ENCODE data around the gene CDH4.

Gene CDH4

DNA sequence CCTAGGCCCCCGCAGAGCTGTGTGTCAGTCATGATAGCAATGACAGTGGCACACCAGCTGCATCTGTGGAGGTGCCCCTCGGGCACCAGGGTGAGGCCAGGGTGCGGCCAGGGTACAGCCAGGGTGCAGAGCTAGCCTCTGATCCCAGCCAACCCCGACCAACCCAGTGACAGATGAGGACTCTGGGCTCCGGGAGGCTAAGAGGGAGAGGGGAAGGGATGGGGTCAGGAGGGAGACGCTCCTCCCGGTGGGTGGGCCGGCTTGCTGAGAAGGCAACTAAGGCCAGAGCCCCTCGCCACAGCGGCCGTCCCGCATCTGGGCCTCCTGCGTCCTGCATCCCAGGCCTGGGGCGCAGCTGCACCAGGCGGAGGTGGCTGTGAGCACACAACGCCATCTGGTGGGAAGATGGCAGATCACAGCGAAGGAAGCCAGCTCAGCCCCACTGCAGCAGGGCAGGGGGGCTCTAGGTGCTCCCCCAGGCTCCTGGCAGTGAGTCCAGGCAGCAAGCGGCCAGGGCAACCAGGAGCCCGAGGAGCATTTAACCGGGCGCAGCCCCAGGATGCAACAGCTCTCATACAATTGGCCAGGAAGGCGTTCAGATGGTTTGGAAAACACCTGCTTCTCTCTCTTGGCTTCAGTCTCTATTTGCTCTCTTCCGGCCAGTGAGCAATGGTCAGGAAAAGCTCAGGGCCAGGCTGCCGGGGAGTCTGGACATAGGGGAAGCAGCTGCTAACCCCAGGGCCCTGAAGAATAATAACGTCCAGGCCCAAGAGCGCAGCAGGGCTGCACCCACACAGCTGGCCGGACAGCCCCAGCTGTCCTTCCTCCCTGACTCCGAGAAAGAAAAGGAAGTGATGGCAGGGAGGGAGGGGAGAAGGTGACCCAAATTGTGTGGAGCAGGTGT is 644.2 kb downstream of the CDH4 start:
- peak; percentile 40 for DNase-seq

DNA sequence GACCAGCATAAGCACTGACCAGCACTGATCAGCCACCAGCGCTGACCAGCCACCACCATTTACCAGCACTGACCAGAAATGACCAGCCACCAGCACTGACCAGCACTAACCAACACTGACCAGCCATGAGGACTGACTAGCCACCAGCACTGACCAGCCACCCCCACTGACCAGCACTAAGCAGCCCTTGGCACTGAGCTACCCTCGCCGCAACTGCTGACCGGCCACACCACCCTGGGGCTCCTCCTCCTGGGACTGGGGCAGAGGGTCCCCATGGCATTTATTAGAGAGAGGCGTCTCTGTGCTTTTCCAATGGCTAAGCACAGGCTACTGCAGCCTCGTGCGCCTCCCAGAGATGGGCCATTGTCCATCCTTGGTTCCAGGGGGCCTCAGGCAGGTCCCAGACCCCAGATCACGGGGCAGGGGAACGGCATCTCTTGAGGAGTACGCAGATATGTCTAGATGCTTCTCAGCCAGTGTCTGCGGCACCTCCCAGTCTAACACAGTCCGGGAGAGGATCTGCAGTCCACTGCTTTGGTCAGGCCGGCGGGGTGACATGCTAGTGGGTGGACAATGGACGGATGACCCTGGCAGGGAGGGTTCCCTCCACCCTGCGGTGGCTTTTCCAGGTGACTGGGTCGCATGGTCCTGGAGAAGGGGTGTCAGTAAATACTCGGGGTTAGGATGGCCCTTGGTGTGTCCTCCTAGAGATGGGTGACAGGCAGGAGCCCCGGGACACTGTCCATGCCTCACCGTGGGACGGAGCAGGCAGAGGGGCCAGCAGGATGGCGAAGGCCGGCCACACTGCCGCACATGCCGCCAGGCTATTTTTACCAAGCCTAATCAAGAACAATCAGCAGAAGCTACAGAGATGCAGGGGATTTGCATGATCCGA is 645.6 kb downstream of the CDH4 start:
- DNase-seq: no peak

DNA sequence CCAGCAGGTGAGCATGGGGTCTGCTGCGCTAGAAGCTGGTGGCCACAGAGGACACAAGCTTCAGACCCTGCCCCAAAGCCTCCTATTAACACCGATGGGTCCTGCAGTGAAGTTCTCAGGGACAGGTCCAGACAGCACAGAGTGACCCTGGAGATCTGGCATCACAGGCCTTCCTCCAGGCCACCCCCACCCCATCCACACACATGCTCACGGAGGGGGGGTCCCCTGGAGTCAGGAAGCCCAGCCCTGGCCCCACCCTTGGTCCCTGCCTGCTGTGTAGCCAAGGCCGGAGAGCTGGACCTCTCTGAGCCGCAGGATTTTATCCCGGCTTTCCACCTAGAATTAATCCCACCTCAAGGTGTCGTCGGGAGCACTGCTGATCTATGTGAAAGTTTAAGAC is 646.3 kb downstream of the CDH4 start:
- DNase-seq: no peak

DNA sequence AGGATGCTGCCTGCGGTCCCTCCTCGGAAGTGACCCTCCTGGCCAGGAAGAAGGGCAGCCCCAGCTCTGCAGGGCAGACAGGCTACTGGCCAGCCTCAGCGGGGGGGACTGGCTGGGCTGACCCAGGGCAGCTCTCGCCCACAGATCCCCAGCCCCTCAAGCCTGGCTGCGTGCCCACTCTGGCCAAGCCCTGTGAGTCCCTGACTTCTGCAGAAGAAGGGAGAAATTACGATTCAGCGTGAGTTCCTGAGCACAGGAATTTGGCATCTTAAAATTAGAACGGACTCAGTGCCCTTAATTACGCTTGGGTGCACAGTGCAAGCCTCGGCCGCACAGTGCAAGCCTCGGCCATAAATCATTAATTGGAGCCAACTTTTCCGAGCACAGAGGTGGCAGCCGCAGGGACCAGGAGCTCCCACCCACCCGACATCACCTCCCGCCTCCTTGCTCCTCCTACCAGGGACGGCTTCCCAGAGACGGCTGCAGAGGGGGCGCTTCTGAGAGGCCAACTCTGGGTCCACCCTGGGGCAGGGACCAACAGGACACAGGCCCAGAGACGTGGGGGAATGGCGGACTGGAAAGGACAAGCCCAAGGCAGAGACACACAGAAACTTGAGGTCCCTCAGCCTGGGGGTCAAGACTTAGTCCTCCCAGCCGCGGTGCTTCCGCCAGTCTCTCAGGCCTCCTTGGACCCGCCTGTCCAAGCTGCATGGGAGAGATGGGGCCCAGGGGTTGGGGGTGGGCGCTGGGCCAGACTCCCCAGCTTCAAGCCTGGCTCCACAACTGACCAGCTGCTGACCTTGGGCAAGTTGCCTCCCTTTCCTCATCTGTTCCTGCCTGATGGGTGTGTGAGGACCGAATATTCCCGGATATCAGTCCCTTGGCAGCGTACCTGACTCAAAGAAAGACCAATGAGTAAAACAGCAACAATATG is 648.2 kb downstream of the CDH4 start:
- no peak for DNase-seq

DNA sequence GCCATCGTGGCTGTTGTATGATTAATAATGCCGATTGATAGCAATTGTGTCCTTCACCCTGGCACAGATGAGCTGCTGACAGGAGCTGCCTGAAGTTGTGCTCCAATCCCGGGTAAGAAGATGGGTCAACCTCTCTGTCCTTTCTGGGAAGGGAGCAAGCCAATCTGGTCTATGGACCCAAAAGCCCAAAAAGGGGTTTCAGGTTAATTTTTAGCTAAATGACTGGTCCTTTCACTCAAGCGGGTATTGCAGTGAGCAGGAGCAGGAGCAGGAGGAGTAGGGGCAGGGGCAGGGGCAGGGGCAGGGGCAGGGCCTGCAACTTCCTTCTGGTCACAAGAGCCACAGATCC is 648.9 kb downstream of the CDH4 start:
- no peak for DNase-seq

DNA sequence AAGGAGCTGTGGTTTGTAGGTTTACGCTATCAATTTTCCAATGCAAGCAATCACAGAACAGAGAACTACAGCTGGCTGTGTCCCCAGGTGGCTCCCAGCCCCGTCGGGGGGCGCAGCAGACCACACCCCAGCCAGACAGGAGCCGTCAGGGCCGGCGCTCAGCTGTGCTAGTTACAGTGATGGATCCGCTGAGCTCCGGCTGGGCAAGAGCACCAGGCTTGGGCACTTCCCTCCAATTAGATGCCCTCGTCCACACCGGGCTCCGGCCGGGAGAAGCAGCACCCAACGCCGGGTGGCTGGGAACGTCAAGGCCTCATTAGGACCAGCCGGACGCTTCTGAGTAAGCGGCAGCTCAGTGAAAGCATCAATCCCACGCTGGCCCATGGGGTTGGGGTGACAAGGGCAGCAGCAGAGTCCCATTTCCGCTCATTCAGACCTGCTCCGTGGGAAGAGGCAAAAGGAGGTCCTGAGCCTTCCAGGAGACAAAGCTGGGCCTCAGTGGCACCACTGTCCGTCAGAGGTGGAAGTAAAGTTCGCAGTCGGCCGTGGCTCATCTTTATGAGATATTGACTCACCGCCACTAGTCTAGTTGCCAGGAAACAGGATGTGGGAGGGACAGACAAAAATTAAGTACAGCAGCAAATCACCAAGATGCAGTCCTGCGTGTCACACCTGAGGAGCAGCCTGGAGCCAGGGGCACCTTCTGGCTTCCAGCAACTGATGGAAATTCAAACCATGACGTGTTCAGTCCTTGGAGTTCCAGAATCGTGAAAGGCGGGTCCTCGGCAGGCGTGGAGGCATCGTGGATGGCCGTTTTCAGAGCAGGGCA is 649.5 kb downstream of the CDH4 start:
- DNase-seq: peak; percentile 25

DNA sequence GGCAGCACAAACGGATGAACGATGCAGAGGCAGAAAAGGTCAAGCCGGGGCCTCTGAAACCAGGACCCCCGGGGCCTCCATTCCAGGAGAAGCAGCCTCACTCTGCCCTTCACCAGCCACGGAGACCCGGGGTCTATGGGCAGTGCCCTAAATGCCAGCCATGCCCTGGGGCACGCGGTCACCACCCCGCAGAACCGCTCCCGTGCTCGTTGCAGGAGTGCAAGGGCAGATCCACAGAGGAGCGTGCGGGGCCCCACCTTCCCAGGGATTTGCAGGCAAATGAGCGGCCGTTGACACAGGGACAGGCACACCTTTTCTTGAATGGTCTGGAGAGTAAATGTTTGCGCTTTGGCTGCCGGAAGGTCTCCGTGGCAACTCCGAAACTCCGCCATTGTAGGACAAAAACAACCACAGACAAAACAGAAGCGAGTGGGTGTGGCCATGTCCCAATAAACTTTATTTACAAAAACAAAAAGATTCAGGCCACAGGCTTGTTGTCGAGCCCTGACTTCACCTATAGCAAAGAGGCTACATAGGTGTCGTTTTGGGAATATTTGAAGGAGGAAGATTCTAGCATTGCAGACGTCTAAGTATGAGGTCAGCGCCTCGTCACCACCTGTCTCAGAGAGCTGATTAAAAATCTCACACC is 650.3 kb downstream of the CDH4 start:
- no peak for DNase-seq

DNA sequence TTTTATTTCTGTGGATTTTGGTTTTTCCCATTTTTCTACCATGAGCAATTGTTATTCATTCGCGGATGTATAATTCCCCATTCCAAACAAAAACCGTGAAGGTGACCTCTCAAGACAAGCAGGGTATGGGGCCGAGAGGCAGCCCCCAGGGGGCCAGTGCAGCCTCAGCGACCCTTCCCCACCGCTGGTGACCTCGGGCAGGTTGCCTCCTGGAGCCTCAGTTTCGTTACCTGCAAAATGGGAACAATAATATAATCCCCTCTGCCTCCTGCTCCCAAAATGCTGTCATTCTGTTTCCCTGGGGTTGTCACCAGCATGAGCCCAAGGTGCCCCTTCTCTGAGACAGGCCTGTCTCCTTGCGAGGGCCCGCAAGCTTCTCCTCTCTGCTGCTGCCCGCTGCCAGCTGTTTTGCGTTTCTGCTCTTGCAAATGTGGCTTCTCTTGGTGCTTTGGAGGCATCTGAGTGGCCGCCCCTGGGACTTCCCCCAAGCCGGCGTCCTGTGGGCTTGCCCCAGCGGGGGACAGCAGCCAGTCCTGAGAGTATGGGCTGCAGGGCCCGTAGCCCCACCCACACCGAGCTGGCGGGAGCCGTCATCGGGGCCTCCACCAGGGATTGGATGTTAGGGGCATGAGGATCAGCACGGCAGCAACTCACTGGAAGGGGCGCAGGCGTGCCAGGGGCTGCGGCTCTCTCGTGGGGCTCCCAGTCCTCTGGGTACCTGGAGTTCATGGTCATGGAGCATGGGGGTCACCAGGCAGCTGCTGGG is 651.7 kb downstream of the CDH4 start:
- no peak for DNase-seq

DNA sequence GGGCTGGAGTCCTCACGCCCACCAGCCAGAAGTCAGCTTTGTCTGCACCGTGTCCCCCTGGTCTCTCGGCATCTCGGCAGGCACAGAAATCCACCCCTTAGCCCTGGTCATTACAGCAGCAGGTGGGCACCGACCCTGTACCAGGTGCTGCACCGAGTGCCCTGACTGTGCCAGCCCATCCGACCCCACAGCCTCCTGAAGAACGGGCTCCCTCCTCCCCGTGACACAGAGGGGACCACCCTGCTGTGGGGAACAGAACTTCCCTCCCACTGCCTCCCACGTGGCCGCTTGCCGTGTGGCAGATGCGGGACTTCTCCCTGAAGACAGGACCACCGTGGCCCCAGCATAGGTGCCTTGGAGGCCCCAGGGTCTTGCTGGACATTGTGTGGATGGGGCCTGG is 652.4 kb downstream of the CDH4 start:
- DNase-seq: no peak

DNA sequence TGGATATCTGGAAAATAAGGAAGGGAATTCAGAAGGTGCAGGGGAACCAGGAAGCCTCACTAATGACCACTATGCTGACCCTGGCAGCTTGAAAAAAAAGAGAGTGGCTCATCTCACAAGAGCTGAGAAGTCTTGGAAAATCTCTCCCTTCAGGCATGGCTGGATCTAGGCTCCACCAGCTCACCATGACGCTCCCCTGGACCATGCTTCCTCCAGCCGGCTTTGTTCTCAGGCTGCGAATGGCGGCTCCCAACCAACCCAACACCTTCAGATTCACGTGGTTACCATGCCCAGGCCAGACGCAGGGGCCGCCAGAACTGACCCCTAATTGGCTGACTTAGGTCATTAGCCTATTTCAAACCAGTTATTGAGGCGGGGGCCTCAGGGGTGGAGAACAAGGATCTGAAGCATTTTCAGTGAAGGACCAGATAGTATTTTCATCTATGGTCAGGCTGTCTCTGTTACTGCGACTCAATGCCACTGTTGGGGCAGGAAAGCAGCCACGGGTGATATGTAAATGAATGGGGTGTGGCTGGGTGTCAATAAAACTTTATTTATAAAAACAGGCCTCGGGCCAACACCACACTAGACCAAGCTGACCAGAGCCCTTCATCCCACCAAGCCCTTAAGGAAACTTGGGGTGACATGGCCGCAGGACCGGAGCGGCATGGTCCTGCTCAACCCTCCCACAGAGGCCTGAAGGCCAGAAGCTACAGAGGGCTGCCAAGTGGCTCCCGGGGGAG is 653.9 kb downstream of the CDH4 start:
- DNase-seq: no peak

DNA sequence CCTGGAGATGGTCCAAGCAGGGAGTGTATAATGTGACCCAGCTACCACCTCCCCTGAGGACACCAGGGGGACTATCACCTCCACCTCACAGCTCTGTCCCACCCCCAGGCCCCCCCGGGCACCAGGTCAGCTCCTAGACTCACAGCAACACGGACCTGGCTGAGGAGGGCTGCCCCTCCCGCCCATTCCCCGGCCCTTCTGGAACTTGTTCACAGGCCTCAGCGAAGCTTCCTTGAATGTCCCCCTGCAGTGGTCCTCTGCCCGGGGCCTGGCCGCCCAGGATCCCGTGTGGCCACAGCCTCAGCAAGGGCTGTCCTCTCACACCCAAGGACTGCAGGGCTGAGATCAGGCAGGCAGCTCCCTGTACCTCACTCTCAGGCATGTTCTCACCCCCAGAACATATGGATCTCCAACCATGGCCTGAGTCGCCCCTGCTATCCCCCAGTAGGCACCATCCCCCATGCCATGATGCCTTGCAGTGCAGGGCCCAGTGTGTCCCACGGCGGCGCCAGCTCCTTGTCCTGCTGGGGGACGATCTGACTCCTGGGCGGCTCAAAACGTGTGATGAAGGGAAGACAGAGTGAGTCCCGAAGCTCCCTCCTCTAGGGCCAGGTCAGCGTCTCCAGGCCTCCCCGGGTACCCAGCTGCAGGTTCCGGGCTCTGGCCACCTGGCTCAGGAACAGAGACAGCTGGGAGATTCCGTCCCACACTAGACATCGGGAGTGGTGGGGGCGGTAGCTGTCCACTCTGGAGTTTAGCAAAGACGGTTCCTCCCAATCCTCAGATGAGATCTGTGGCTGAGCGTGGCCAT is 655.2 kb downstream of the CDH4 start:
- no peak for DNase-seq

DNA sequence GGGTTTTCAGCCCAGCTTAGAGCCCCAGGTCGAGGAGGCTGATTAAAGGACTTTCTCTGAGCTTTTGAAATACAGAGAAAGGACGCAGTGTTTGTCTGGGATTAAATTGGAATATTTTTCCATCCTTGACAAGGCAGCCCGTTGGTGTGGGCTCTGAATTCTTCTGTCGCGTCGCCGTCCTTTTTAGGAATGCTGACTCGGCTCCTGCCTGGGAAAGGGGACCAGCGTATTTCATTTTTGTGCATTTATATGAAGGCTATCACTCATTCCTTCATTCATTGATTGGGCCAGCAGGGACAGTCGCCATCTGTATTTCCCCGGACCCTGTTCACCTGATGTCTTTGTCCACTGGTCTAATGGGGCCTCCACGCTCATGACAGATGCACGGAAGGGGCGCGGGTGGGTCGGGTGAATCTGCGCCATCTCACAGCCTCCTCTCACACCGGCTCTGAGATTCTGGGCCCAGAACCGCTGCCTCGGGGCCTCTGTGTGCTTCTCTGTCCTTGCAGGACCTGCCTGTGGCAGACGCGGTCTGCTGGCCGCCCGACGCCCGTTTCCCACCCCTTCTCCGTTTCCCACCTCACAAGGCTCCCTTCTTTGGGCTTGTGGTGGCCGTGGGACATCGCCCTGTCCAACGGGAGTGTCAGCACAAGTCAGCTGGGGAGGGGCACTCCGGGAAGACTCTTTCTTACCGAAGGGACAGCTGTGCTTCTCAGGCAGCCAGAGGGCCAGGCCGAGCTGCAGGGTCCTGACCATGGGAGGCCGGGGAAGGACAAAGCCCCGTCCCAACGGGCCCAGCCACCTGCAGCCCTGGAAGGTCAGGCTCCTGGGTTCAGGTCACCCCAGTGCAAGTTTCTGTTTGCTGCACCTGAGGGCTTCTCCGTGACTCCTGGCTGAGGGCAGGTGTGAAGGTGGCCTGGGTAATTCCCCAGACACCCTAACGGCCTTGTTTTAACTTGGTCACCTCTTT is 656.3 kb downstream of the CDH4 start:
- DNase-seq: no peak

DNA sequence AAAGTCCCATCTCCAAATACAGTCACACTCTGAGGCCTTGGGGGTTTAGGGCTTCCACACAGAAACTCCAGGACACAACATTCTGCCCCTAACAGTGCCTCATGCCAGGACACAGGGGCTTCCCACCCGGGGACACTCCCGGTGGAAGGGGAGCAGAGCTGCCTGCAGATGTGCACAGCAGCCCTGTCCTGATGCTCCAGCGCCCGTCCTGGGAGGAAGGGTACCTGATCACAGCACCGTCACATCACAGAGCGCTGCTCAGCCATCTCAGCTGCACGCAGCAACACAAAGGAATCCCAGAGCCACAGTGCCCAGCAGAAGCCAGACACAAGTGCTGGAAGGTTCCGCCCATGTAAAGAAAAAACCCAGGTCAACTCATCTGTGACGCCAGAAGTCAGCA is 657.0 kb downstream of the CDH4 start:
- no peak for DNase-seq

DNA sequence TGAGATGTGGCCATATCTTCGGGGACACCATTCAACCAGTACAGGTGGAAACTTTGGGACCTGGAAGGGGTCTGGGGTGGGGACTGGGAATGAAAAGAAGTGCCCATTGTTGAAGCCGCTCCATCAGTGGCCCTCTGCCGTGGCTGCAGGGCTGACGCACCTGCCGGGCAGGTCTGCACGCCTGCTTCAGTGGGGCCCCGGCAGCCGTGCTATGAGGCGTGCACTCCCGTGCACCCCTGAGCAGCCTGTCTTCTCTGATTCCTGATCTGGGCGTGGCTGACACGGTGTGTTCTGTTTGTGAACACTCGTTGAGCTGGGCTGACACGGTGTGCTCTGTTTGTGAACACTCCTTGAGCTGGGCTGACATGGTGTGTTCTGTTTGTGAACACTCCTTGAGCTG is 657.8 kb downstream of the CDH4 start:
- no peak for DNase-seq

DNA sequence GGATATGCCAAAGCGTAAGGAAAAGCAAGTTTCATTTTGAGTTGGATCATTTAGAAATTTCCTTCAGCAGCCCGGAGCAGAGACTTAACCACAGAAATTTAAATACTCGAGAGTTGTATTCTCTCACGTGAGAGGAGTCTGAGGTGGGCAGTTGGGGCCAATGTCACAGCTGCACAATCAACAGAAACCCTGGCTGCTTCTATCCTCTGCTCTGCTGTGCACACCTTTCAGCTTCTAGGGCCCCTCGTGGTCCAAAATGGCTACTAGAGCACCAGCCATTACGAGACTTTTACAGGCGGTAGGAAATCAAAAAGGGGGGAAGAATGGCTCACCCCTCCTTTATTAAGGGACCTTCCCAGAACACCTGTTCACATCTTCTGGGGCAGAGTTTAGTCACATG is 659.8 kb downstream of the CDH4 start:
- no peak for DNase-seq

DNA sequence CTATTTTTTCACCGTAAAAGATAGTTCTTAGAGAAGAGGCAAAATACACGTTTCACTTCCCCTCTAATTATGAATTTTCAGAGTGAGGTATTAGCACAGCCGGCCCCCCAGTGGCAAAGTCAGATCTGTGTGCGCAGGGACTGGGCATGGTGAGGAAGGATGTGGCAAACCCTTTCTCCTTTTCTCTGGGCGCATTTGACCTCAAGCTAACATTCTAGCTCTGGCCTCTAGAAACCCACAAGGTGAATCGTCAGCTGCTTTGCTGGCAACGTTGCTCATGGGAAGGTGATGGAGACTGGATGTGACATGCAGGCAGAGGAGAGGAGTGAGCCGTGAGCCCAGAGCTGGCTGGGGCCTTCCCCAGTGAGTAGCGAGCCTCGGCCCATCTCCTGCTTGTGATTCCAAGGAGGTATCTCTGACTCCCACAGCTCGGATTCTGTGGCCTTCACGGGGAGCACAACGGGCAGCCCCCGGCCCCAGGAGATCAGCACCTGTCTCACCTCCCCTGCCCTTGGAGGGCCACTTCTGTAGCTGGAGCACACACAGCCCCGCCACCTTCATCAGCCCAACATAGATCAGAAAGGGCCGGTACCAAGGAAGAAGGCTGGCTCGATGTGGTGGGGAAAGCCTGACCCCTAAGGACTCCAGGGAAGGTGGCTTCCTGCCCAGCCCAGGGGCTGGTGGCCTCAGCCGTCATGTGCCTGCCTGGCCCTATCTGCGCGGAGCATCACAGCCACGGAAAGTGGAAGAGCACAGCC is 660.8 kb downstream of the CDH4 start:
- DNase-seq: no peak
